GM12878 (cell line): ENCODE results near the gene GCK. TPM values are rescaled to one million over a fixed set of nuclear protein-coding genes. Genes with fewer than 3 reads are reported as not detected.

Source experiments
- ATAC-seq: fragments of 200-7000 bp; cut with Tn5 transposase; 3 replicates; pipeline ENCODE4 v1.9.1; 2020; ENCODE audit warnings: mild to moderate bottlenecking, moderate library complexity
- BruUV-seq: library from RNA; stranded (reverse); fragments of 400-500 nt; replicated peaks from 2 replicates; lab custom pipeline; 2021; lab: Mats Ljungman, UMichigan
- CTCF ChIA-PET: fragments of 300-600 bp; sonication (Branson Sonifier 250); formaldehyde crosslinking; extraction: SDS; loops from one replicate; lab custom pipeline; 2021; ENCODE audit warnings: inconsistent platforms; lab: Yijun Ruan, JAX
- POLR2A ChIA-PET: fragments of 350-600 bp; formaldehyde crosslinking; extraction: SDS; loops from one replicate; lab custom pipeline; 2021; ENCODE audit warnings: inconsistent platforms; lab: Charles Lee
- RAD21 ChIA-PET: fragments of 300-600 bp; sonication (Branson Sonifier 250); formaldehyde crosslinking; loops from one replicate; lab custom pipeline; 2023; ENCODE audit warnings: antibody characterized with exemption; ENCODE audit not compliant: unreplicated experiment; lab: Charles Lee
- SMC1A ChIA-PET: fragments of 300-600 bp; sonication (Branson Sonifier 250); formaldehyde crosslinking; loops from one replicate; lab custom pipeline; 2023; ENCODE audit not compliant: unreplicated experiment, uncharacterized antibody; lab: Charles Lee
- DNase-seq: peaks from one replicate; pipeline ENCODE4 v3.0.0-alpha.2; 2011; ENCODE audit warnings: low read depth, low spot score
- FAIRE-seq: peaks from 3 replicates; lab custom pipeline; 2011; peaks lifted over from hg19 to GRCh38; lab: Jason Lieb, UNC
- H2AFZ ChIP-seq: 2 replicates; pipeline ENCODE4 v1.6.0; 2011; ENCODE audit warnings: low read depth, low read length, control low read depth; ENCODE audit not compliant: control insufficient read depth
- H3K27ac ChIP-seq: 2 replicates; pipeline ENCODE4 v1.5.1; 2011; ENCODE audit warnings: control low read depth; ENCODE audit not compliant: control insufficient read depth, insufficient read depth
- H3K27me3 ChIP-seq, 2 experiments: replicated peaks in 1 of 2; 2 replicates each; pipeline versions ENCODE4 v1.6.0 to v1.6.1; 2011; ENCODE audit warnings: low read length in 1 of 2; ENCODE audit not compliant: control insufficient read depth in 2 of 2, insufficient read depth in 2 of 2
- H3K36me3 ChIP-seq, 2 experiments: 2 replicates each; pipeline ENCODE4 v1.5.1; 2011; ENCODE audit warnings: low read length in 1 of 2; ENCODE audit not compliant: control insufficient read depth in 2 of 2, insufficient read depth in 2 of 2
- H3K4me1 ChIP-seq: 2 replicates; pipeline ENCODE4 v1.6.1; 2011; ENCODE audit warnings: mild to moderate bottlenecking, low read length, moderate library complexity, mixed read lengths; ENCODE audit not compliant: control insufficient read depth, insufficient read depth
- H3K4me2 ChIP-seq: 2 replicates; pipeline ENCODE4 v1.6.0; 2011; ENCODE audit warnings: control low read depth; ENCODE audit not compliant: control insufficient read depth, insufficient read depth
- H3K4me3 ChIP-seq: fragments of 200-600 bp; sonication (generic); 2 replicates; pipeline ENCODE4 v1.5.1; 2016
- H3K79me2 ChIP-seq: 2 replicates; pipeline ENCODE4 v1.6.0; 2011; ENCODE audit warnings: low read length; ENCODE audit not compliant: control insufficient read depth, insufficient read depth
- H3K9ac ChIP-seq: 2 replicates; pipeline ENCODE4 v1.8.0; 2011; ENCODE audit warnings: low read length, control low read depth, mixed read lengths; ENCODE audit not compliant: control insufficient read depth, insufficient read depth
- H3K9me3 ChIP-seq: replicated peaks from 3 replicates; pipeline ENCODE4 v1.5.1; 2011; ENCODE audit warnings: mild to moderate bottlenecking, low read length; ENCODE audit not compliant: control insufficient read depth, insufficient read depth
- H4K20me1 ChIP-seq: 2 replicates; pipeline ENCODE4 v1.6.0; 2011; ENCODE audit not compliant: control insufficient read depth, insufficient read depth
- ASH2L ChIP-seq: fragments of 300-600, 200-600 bp; sonication (generic); IDR thresholded peaks from 2 replicates; pipeline ENCODE4 v1.6.1; 2017; ENCODE audit warnings: low read depth, mild to moderate bottlenecking, borderline replicate concordance
- BRCA1 ChIP-seq: IDR thresholded peaks from 2 replicates; pipeline ENCODE4 v1.6.1; 2011; ENCODE audit warnings: low read depth, low read length, improper control_type of control experiment
- NR2C2 ChIP-seq: IDR thresholded peaks from 2 replicates; pipeline ENCODE4 v1.6.1; 2011; ENCODE audit warnings: borderline replicate concordance, low read depth; ENCODE audit not compliant: control insufficient read depth, insufficient read length
- NR2F1 ChIP-seq: fragments of 450-650 bp; conservative IDR thresholded peaks from 2 replicates; pipeline ENCODE4 v1.6.1; 2017; ENCODE audit warnings: mild to moderate bottlenecking
- RBBP5 ChIP-seq: fragments of 200-600 bp; sonication (generic); conservative IDR thresholded peaks from 2 replicates; pipeline ENCODE4 v1.6.1; 2016
- RFX5 ChIP-seq: IDR thresholded peaks from 2 replicates; pipeline ENCODE4 v1.6.1; 2011; ENCODE audit warnings: low read depth, low read length, improper control_type of control experiment
- SIX5 ChIP-seq: IDR thresholded peaks from 2 replicates; pipeline ENCODE4 v1.6.1; 2011; ENCODE audit warnings: mild to moderate bottlenecking, low read depth, low read length, moderate library complexity; ENCODE audit not compliant: severe bottlenecking
- ZNF207 ChIP-seq: fragments of 450-650 bp; IDR thresholded peaks from 2 replicates; pipeline ENCODE4 v1.6.1; 2014; ENCODE audit warnings: antibody characterized with exemption, mild to moderate bottlenecking, borderline replicate concordance
- ZNF217 ChIP-seq: fragments of 450-650 bp; IDR thresholded peaks from 2 replicates; pipeline ENCODE4 v1.6.1; 2017; ENCODE audit warnings: antibody characterized with exemption, mild to moderate bottlenecking
- WGBS: methylation state at CpG from one replicate; pipeline ENCODE4 v1.1.6; 2016; ENCODE audit warnings: low lambda C conversion rate; ENCODE audit not compliant: insufficient replicate concordance, insufficient coverage; ENCODE audit errors: missing lambda C conversion rate; 5-methylcytosine and 5-hydroxymethylcytosine counted together
- in situ Hi-C: fragments of 300-500 bp; cut with MboI; formaldehyde crosslinking; loops from 9 replicates; pipeline ENCODE4 v1.14.3; 2018; ENCODE audit warnings: mixed read lengths
- intact Hi-C: fragments of 100-400 bp; cut with micrococcal nuclease; formaldehyde crosslinking; loops from one replicate; pipeline ENCODE4 v1.14.2; 2022; ENCODE audit not compliant: unreplicated experiment
- polyA plus RNA-seq, 11 experiments: library from polyadenylated mRNA; depleted of rRNA in 4 of 11; unstranded in 6 of 11; stranded (reverse) in 5 of 11; fragments of >200 nt; fragmentation: Nextera tagmentation in 4 of 11; fragmentation: Illumina TruSeq in 1 of 11; extraction: Ambion mirVana in 4 of 11; extraction: Trizol in 1 of 11; gene quantifications; 1 replicate in 1 of 11; 2 replicates in 10 of 11; pipeline versions ENCODE4 v1.2.1 to v1.2.3, GENCODE V29; 2011 to 2016; ENCODE audit warnings: inconsistent platforms in 2 of 11, missing spikeins in 2 of 11, low read depth in 1 of 11
- total RNA-seq, 4 experiments: library from RNA; depleted of rRNA in 3 of 4; stranded (reverse); fragments of >200 nt in 3 of 4; fragmentation: Illumina TruSeq in 1 of 4; extraction: Trizol in 1 of 4; gene quantifications; 2 replicates each; pipeline versions ENCODE4 v1.2.1 to v1.2.3, GENCODE V29; 2013 to 2021
- TF ChIP-seq, protein P1 (sequence below): fragments of 450-650 bp; IDR thresholded peaks from 2 replicates; pipeline ENCODE4 v1.6.1; 2017; ENCODE audit warnings: borderline replicate concordance
- TF ChIP-seq, protein P2 (sequence below): IDR thresholded peaks from 2 replicates; pipeline ENCODE4 v1.6.1; 2012; ENCODE audit warnings: low read length, inconsistent platforms

GCK gene
- total and polyA plus RNA-seq, 10 of the 15 experiments (the other 5 are each of a cell fraction or from before 2014, with no cell fraction given) = 0.06 to 0.16 TPM; not detected in 8

DNA sequence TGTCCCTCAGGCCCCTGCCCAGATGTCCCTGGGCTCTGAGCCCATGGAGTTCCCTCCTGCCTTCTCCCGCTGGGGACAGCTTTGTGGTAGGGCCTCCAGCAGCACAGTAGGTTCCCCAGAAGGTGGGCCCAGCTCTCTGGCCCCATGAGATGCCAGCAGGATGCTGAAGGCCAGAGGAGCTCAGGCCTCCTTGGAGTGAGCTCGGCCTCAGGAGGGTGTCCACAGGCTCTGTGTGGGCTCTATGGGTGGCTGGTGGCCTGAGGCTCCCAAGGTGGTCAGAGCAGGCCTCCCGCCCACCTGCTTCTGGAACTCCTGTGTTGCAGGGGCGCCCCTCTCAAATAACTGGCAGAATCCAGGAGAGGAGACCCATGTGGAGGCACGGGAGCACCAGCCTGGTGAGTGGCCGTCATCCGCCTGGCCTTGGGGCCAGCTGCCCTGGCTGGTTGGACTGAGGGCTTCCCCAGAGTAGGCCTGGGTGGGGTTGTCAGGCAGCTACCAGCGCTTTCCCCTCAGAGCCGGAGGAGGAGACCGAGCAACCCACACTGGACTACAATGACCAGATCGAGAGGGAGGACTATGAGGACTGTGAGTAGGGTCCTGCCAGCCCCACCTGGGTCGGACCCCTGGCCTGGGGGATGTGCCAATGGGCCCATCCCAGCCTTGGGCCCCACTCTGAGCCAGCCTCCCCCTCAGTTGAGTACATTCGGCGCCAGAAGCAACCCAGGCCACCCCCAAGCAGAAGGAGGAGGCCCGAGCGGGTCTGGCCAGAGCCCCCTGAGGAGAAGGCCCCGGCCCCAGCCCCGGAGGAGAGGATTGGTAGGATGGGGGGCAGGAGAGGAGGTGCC, 81.9 kb downstream of the GCK start:
- 43% methylated on average over 18 of the region's 18 CpGs for WGBS
- Histone ChIP-seq H3K4me2 (no peak overlapping the region), H3K4me1 (no peaks in the 10 kb centered on the region), H3K9me3 (no peaks in the 10 kb centered on the region), H3K79me2 (no peaks in the 10 kb centered on the region), H2AFZ (no peak overlapping the region), H3K27me3 (peaks cover 11 to 15% of the 10 kb centered on the region in 2 experiments), H3K4me3 (no peak overlapping the region), H3K36me3 (no peaks in the 10 kb centered on the region), H3K9ac (no peak overlapping the region), H3K27ac (no peak overlapping the region), H4K20me1 (no peaks in the 10 kb centered on the region)
- BruUV-seq = no TSS peak
- TF ChIP-seq RBBP5 (no peak), NR2F1 (no peak), BRCA1 (no peak), NR2C2 (no peak), ZNF207 (no peak), RFX5 (no peak), SIX5 (no peak), ZNF217 (no peak), ASH2L (no peak)
- TF ChIP-seq, protein P1, sequence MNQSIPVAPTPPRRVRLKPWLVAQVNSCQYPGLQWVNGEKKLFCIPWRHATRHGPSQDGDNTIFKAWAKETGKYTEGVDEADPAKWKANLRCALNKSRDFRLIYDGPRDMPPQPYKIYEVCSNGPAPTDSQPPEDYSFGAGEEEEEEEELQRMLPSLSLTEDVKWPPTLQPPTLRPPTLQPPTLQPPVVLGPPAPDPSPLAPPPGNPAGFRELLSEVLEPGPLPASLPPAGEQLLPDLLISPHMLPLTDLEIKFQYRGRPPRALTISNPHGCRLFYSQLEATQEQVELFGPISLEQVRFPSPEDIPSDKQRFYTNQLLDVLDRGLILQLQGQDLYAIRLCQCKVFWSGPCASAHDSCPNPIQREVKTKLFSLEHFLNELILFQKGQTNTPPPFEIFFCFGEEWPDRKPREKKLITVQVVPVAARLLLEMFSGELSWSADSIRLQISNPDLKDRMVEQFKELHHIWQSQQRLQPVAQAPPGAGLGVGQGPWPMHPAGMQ = no peak
- TF ChIP-seq, protein P2, sequence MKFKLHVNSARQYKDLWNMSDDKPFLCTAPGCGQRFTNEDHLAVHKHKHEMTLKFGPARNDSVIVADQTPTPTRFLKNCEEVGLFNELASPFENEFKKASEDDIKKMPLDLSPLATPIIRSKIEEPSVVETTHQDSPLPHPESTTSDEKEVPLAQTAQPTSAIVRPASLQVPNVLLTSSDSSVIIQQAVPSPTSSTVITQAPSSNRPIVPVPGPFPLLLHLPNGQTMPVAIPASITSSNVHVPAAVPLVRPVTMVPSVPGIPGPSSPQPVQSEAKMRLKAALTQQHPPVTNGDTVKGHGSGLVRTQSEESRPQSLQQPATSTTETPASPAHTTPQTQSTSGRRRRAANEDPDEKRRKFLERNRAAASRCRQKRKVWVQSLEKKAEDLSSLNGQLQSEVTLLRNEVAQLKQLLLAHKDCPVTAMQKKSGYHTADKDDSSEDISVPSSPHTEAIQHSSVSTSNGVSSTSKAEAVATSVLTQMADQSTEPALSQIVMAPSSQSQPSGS = no peak
- DNase-seq (no peak), FAIRE-seq (no peak), ATAC-seq (no peak)
- intact Hi-C loops = no loop called here
- RAD21 ChIA-PET = no interaction called here
- CTCF ChIA-PET = no interaction called here
- POLR2A ChIA-PET = no interaction called here
- in situ Hi-C loops = no loop called here
- SMC1A ChIA-PET = no interaction called here
